Fibroblast of the aortic adventitia (primary cell): ENCODE data around the gene RRP8. TPM values are rescaled to one million over a fixed set of nuclear protein-coding genes. Genes with fewer than 3 reads are reported as not detected.

Experiments used
- DNase-seq: peaks from one replicate; pipeline ENCODE4 v3.0.0-alpha.2; 2010; ENCODE audit warnings: low read depth
- H3K4me3 ChIP-seq: 2 replicates; pipeline ENCODE4 v1.5.1; 2011; ENCODE audit warnings: low read depth, mild to moderate bottlenecking, control low read depth, low read length, moderate library complexity
- total RNA-seq: library from RNA; depleted of rRNA; stranded (reverse); fragments of >200 nt; gene quantifications from 2 replicates; pipeline ENCODE4 v1.2.3, GENCODE V29; 2012; ENCODE audit warnings: low replicate concordance
- TF ChIP-seq, protein P1 (sequence below): IDR thresholded peaks from 2 replicates; pipeline ENCODE4 v1.5.1; 2011; ENCODE audit warnings: mild to moderate bottlenecking, low read length, control low read depth, inconsistent platforms; ENCODE audit not compliant: insufficient read depth

Gene RRP8
- total RNA-seq, 1 donor, result 10.2 TPM

DNA sequence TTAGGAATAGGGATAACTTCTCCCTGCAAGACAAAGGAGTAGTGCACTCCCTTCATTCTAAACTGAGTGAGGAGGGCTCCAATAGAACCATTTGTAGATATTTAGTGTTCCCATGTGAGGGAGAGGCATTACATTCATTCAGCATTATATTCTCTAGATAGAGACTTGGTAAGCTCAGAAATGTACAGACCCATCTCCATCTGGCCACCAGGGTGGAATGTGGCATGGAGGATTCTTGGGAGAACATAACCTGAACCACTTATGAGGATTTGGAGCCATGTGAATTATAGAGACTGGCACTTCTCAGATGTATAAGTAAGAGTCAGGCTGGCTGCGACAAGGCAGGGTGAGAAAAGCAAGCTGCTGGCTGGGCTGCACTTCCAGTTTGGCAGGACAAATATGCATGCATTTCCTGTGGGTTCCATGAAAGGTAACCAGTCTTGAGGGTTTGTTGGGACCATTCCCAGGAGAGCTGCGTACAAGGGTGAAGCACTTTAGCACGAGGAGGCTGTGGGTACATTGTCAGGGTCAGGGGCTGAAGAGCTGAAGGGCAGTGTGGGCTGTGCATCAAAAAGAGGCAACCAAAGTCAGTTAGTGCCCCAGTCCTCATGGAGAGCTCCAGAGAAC, 9.2 kb downstream of the RRP8 start:
- no peak for DNase-seq
- H3K4me3 ChIP-seq, result no peak overlapping the region
- TF ChIP-seq, protein P1, sequence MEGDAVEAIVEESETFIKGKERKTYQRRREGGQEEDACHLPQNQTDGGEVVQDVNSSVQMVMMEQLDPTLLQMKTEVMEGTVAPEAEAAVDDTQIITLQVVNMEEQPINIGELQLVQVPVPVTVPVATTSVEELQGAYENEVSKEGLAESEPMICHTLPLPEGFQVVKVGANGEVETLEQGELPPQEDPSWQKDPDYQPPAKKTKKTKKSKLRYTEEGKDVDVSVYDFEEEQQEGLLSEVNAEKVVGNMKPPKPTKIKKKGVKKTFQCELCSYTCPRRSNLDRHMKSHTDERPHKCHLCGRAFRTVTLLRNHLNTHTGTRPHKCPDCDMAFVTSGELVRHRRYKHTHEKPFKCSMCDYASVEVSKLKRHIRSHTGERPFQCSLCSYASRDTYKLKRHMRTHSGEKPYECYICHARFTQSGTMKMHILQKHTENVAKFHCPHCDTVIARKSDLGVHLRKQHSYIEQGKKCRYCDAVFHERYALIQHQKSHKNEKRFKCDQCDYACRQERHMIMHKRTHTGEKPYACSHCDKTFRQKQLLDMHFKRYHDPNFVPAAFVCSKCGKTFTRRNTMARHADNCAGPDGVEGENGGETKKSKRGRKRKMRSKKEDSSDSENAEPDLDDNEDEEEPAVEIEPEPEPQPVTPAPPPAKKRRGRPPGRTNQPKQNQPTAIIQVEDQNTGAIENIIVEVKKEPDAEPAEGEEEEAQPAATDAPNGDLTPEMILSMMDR, result no peak

DNA sequence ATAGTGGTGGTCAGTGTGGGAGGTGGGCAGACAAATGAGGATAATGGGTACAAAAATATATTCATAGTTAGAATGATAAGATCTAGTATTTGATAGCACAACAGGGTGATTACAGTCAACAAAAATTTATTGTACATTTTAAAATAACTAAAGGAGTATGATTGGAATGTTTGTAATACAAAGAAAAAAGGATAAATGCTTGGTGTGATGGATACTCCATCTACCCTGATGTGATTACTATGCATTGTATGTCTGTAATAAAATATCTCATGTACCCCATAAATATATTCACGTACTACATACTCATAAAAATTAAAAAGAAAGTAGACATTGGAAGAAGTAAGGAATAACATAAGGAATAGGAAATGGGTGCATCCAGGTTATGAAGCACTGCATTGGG, 15.4 kb downstream of the RRP8 start:
- DNase-seq, result no peak
- no peak overlapping the region for H3K4me3 ChIP-seq
- TF ChIP-seq, protein P1, result no peak

DNA sequence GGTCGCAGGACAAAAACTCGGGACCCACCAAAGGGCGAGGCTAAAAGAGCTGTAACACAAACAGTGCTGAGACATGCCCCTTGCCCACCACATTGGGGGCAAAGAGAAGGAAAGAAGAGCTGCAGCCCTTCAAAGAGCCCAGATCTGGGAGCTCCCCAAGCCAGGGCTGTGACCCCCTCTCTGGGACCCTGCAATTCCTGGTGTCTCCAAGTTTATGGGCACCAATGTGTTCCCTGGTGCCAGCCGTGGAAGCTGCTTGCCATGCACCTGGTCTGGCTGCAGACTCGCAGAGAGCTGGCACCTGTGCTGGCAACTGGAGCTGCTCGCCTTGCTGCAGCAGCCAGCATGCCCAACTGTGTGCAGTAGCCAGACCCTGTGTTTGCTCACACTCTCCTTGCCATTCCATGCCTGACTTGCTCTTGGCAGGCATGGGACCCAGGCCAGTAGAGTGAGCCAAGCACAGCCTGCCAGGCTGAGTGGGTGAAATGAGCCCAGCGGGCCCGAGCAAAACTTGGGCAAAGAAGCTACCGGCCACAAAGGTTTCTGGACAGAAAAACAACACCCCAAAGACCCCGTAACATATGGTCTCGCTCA, 16.0 kb downstream of the RRP8 start:
- no peak for DNase-seq
- TF ChIP-seq, protein P1, result no peak
- no peak overlapping the region for H3K4me3 ChIP-seq

DNA sequence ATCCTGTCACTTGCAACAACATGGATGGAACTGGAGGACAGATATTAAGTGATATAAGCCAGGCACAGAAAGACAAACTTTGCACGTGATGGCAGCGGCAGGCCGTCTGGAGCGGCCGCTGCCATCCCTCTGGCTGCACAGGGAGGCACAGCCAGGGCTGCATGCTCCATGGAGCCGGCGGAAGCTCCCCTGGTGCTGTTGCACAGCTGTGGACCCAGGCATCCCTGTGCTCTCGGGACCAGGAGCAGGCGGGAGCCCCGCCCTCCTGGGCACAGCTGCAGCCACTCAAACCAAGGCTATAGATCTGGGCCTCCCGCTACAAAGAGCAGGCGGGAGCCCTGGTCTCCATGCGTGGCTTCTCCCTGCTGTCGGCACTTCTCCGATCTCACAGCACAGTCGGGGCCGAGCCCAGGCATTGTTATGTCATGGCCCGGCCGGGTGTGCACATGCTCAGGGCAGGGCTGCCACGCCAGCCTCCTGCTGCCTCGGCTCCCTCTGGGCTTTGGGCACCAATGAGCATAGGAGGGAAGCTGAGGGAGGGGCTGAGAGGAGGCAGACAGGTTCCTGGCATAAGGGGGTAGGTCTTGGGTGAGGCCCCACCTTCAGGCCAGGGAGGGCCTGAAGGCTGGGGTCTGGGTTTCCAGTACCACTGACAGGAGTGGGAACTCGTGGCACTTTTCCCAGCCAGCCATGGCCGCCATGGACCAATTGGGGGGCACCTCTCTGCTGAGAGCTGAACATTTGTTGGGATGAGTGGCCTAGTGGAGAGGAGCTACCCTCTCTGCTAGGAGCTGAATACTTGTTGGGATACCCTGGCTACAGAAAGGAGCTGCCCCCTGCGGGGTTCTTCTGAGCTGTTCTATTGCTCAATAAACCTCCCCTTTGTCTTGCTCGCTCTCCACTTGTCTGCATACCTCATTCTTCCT, 16.7 kb downstream of the RRP8 start:
- TF ChIP-seq, protein P1, result no peak
- H3K4me3 ChIP-seq, result no peak overlapping the region
- DNase-seq, result no peak

DNA sequence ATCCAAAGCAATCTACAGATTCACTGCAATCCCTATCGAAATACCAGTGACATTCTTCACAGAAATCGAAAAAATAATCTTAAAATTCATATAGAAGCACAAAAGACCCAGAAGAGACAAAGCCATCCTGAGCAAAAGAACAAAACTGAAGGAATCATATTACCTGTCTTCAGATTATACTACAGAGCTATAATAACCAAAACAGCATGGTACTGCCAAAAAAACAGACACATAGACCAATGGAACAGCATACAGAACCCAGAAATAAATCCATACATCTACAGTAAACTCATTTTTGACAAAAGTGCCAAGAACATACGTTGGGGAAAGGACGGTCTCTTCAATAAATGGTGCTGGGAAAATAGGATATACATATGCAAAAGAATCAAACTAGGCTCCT, 18.9 kb downstream of the RRP8 start:
- no peak for DNase-seq
- H3K4me3 ChIP-seq, result no peak overlapping the region
- TF ChIP-seq, protein P1, result no peak

DNA sequence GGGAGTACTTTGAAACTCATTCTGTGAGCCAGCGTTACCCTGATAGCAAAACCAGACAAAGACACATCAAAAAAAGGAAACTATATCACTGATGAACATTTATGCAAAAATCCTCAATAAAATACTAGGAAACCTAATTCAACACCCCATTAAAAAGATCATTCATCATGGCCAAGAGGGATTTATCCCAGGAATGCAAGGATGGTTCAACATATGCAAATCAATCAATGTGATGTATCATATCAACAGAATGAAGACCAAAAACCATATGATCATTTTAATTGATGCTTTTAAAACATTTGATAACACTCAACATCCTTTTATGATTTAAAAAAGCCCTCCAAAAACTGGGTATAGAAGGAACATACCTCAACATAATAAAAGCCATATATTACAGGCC, 19.8 kb downstream of the RRP8 start:
- no peak overlapping the region for H3K4me3 ChIP-seq
- TF ChIP-seq, protein P1, result no peak
- DNase-seq, result no peak
